ENCODE results near the gene FAM171A2.

DNA sequence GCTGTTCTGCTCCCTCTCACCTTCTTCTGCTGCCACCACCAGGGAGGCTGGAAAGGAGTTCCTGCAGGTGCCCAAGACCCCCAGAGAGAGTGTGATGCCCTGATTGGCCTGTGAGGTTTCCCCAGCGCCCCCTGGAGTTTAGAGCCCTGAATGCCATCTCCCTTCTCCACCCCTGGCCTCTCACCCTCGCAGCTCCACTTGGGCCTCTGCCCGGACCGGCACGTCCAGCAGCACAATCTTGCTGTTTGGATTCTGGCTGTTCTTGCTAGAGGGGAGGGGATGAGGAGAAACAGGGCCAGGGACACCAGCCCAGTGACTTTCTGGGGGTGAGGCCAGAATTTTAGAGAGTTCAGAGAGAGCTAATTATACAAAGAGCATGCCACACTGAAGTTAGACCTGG is 12.5 kb upstream of the FAM171A2 start:
- peak; percentile 59 to 62 (median 61) for TF ChIP-seq CTCF (optimal IDR thresholded peaks at IDR 0.05 in 1 of 3, IDR thresholded peaks at IDR 0.05 in 1 of 3, conservative IDR thresholded peaks at IDR 0.05 in 1 of 3; ENCODE audit: extremely low read depth in 1 of 3, insufficient read depth in 2 of 3, low read length in 3 of 3)
- TF ChIP-seq EZH2 (IDR thresholded peaks at IDR 0.05; ENCODE audit: low read length): no peak

Data from keratinocyte (primary cell).